HG03378 (cell line): ENCODE results near the gene WNT7A.
A peak's percentile ranks its signal among the peaks of the same experiment; 100 is the strongest.
"Not testable (repeated sequence)": the region's sequence is repeated elsewhere in the genome, so short reads cannot be mapped to it uniquely, and the experiment has no call there.

Experiments used
- ATAC-seq: cut with Tn5 transposase; IDR thresholded peaks from one replicate; pipeline ENCODE4 v1.9.1; 2021; ENCODE audit warnings: mild to moderate bottlenecking, moderate library complexity; ENCODE audit not compliant: unreplicated experiment

Gene WNT7A

DNA sequence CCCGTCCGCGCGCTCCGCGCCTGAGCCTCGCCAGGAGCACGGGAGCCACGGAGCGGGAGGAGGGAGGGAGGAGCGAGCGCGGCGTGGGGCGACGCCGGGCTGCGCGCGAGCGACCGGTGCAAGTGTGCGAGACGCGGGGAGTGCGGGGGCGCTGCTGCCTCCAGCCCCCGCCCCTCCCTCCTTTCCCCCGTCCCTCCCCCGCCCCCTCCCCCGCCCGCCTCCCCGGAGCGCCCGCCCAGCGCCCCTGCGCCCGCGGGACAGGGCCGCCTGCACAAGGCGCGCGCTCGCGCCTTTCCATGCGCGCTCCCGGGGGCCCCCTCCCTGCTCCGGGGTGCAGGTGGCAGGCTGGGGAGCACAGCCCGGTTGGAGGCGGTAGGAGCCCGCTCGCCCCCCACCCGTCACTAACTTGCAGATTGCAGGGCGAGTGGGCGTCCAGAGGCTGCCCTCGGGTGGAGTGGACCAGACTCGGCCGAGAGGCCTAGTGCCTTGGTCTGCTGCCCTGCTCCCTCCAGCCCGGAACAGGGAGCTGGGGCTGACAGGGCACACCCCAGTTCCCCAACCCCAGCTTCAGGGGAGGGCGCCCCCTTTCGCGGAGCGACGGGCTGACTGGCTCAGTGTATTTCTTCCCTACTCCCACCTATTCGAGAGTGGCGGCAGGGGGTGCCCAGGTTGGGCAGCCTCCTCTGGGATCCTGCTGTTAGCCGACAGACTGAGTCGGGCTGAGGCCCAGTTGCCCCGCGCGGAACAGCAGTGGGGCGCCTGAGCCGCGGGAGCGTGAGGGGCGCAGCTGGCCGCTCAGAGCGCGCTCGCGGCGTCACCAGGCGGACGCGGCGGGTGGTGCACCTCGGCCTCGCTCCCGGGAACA lies at the start of gene WNT7A:
Gene WNT7A (minus strand): TSS at position 126 of the 865 bp plus-strand sequence. CDS start 255 bp downstream, outside the sequence.
- ATAC-seq: no peak

DNA sequence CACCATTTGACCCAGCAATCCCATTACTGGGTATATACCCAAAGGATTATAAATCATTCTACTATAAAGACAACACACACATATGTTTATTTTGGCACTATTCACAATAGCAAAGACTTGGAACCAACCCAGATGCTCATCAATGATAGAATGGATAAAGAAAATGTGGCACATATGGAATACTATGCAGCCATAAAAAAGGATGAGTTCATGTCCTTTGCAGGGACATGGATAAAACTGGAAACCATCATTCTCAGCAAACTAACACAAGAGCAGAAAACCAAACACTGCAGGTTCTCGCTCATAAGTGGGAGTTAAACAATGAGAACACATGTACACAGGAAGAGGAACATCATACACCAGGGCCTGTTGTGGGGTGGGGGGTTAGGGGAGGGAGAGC lies 48.9 kb upstream of the WNT7A start:
- not testable (repeated sequence) for ATAC-seq

DNA sequence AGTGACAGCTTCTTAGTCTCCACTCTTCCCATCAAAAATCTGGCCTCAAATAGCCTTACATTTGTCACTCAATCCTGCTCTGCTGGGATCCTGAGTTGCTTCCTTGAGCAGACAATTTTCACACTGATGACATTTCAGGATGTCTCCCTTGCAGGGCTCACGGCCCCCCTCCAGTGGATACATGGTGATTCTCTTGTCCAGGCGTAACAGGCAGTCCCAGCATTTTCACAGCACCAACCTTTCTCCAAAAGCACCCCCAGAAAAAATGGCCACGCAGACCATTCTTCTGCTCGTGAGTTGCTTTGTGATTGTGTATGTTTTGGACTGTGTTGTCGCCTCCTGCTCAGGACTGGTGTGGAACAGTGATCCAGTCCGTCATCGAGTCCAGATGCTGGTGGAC lies 47.4 kb upstream of the WNT7A start:
- no peak for ATAC-seq

DNA sequence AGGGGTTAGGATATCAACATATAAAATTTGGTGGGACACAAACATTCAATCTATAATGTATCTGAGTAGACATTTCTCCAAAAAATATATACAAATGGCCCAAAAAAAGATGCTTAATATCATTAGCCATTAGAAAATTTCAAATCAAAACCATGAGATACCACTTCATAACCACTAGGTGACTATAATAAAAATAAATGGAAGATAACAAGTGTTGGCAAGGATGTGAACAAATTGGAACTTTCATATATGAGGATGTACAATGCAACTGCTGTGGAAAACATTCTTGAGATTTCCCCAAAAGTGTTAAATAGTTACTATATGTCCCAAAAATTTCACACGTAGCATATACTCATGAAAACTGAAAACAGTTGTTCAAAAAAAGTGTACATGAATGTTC lies 36.5 kb upstream of the WNT7A start:
- ATAC-seq: no peak

DNA sequence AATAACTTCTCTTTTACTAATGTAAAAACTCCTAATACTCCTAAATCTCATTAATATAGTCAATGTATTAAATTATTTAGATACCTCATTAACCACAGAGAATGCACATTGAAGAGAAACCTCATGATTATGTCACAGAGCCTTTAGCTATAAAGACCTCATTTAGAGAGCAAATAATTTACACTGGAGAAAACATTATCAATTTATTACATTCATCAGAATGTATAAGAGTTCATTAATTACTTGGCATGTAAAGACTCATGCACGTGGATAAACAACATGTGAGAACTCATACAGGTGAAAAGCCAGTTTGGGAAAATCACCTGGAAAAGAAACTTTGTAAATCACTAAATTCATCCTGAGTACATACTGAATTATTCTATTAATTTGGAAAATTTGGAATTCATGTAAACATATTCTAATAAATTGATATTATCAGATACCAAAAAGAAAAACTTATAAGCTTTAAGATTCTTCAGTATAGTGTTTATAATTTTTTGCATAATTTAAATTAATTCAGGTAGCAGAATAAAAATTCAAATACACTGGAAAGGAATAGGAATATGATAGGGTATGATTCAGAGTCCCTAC lies 22.9 kb upstream of the WNT7A start:
- ATAC-seq: no peak

DNA sequence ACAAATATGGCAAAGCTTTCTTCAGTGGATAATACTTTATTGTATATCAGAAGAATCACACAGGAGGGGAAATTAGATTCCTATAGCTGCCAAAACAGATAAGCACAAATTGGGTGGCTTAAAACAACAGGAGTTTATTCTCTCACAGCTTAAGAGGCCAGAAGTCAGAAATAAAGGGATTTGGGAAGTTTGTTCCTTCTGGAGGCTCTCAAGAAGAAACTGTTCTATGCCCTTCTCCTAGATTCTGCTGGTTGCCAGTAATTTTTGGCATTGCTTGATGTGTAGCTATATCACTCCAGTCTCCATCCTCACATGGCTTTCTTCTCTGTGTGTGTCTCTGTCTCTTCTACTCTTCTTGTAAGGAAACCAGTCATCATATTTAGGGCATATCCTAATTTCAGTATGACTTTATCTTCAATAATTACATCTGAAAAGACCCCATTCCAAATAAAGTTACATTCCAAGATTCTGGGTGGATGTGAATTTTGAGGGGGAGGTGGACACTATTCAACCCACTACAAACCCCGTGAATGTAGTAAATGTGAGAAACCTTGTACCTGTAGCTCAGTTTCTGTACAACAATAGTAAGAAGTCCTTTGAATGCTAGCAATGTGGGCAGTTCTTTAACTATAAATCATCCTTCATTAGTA lies 22.2 kb upstream of the WNT7A start:
- ATAC-seq: no peak

DNA sequence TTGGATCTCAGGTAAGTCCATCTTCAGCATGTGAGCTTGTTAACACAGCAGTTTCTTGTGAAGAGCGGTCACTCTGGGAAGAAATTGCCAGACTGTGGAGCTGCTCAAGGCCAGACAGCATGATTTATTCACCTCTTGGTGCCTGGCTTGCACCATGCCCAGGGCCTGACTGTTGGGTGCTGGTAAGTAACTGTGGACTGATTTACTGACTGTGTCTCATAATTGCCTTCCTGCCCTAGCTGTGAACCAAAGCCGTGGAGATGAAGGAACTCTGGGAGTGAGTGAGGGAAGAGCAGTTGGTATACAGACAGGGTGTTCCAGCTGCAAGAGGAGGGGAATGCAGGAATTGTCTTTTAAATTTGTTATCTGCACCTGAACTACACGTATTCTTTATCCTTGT lies 18.5 kb upstream of the WNT7A start:
- no peak for ATAC-seq

DNA sequence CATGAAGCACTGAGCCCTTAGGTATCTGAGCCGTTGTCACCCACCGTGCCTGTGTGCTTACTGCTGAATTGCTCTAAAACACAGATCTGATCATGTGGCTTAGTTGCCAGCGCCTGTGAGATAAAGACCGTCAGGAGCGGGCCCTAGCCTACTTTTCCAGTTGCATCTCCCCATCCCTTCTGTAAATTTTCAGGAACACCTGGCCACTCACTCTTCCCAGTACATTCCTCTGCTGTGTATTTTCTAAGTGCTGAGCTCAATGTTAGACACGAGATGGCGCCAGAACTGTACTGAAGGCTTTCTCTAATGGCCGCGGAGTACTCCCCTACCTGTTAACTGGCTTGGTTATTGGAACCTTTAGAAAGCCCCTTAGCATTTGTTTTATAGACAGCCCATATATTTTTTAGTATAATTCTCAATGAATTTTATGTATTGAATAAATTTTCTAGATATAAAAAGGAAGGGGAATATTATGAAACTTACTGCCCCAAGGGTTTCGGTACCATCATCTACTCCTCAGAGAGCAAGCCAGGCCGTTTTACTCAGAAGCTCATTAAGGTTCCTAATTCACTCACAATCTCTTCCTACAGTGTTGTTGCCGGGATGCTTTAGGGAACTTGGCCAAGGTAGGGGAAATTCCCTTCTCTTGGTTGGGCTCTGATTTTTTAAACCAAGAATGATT lies 16.7 kb upstream of the WNT7A start:
- peak; percentile 52 for ATAC-seq

DNA sequence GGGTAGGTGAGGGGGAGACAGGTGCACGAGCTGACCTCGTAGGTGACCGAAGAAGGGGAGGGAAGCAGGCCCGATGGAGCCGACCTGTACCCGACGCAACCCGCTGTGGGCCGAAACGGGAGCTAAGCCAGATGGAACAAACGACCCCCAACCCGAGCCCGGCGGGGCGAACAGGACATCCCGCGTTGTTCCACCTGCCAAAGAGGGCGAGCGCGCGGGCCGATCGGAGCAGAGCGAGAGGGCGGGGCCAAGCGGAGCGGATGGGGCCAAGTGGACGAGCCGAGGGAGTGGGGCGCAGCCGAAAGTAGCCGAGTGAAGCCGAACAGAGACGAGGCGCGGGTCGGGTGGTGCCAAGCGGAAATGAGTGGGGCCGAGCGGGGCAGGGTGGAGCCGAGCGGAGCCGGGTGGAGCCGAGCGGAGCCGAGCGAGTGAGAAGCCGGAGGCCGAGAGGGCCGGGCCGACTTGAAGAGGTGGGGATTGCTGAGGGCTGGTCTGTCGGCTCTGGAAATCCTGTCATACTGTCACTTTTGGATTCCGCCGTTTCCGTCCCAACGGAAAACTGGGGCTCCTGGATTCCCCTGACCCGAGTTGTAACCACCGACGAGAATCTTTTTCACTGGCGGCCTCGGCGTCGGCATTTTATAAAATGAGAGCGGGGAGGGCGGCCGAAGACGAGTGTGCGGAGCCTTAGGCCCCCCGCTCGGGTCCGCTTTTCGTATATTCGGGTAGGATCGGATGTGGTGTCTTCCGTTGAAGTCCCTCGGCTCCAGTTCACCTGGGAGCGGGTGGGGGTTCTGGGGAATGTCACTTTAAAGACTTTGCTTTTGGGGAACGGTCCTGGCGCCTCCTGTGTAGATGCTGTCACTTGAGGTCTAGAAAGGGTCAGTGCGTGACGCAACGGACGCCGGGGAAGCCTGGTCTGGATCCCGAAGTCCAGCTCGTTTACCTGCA lies 15.6 kb upstream of the WNT7A start:
- ATAC-seq: peak; percentile 87

DNA sequence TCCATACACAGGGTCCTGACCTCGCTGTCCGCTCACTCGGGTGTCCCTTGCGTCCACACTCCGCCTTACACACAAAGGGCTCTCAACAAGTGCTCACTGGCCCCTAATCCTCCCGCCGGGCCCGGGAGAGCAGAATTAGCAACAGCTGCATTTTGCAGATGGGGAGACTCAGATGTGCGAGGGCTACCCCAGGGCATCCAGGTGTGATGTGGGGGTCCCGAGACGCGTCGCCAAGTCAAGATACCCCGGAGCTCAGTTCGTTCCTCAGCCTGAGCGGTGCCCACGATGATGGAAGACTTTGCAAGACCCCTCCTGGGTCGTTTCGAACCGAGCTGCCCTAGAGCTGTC lies 14.9 kb upstream of the WNT7A start:
- ATAC-seq: no peak

DNA sequence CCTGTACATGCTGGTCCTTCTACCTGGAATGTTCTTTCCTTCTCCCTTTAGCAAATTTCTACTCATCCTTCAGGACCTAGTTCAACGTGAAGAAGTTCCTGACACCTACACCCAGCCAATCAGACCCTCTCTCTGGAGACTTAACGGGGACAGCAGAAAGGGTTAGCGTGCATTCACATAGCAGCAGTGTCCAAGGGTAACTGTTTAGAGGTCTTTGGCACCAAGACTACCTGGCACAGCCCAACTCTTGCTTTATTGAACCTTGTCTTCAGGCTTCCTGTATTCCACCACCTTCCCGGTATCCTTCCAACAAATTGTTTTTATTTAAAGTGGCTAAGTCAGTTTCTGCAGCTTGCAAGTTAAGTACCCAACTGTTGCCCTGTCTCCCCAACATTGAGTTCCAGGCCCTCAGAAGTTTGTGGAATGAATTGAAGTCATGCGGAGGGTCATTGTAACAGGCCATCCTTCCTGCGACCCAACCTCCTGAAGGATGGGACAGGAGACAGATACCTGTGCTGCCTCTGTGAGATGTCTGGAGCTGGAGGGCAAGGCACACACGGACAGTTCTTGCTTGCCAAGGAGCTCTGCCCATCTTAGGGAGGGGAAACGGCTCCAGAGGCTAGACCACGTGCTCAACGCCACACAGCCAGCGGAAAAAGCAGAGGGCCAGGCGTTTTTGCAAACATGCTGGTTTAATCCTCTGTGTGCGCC lies 14.4 kb upstream of the WNT7A start:
- ATAC-seq: no peak

DNA sequence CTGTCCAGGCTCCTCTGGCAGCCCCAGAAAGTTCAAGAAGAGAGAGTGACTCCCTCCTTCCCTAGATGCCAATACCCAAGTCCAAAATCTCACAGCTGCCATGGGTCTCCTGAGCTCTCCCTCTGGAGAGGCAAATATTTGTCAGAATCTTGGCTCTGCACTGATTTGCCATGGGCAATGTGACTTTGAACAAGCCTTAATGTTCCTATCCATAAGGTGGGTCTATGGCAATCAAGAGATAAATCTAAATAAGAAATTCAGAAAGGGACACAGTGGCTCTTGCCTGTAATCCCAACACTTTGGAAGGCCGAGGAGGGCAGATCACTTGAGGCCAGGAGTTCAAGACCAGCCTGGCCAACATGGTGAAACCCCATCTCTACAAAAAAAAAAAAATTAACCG lies 12.4 kb upstream of the WNT7A start:
- no peak for ATAC-seq

DNA sequence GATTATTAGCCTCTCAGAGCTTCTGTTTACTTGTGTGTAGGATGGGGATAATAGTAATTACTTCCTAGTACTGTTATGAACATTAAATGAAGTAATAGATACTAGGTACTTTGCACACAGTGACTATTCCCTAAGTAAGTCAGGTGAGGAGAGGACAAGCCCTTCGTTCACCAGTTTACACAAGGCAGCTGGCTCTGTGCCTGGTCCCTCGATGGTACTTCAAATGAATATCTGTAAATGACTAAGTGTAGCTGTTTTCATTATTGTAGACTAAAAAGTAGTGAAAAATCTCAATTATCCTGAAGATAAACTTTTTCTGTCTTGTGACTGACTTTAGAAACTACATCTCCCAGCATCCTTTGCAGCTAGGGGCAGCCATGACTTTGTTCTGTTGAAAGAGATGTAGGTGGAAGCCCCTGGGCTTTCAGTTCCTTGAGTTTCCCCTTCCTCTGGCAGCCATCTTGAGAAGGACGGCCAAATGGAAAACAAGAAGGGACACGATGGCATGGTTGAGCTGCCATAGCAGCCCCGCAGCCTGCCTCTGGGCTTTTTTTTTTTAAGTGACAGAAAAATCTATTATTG lies 11.7 kb upstream of the WNT7A start:
- ATAC-seq: no peak

DNA sequence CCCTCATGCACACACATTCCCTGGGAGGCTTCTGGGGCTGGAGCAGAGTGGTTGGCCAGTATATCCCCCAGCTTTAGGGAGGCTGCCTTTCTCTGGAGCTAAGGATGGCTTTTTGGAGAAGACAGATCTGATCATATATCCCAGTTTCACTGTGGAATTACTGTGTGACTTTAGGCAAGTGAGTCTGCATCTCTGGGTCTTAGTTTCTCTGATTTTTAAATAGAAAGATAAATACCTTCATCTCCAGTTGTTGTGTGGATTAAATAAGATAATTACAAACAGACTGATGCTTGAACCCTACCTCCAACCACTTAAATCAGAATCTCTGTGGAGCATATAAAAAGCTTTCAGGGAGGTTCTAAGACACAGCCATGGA lies 11.1 kb upstream of the WNT7A start:
- no peak for ATAC-seq

DNA sequence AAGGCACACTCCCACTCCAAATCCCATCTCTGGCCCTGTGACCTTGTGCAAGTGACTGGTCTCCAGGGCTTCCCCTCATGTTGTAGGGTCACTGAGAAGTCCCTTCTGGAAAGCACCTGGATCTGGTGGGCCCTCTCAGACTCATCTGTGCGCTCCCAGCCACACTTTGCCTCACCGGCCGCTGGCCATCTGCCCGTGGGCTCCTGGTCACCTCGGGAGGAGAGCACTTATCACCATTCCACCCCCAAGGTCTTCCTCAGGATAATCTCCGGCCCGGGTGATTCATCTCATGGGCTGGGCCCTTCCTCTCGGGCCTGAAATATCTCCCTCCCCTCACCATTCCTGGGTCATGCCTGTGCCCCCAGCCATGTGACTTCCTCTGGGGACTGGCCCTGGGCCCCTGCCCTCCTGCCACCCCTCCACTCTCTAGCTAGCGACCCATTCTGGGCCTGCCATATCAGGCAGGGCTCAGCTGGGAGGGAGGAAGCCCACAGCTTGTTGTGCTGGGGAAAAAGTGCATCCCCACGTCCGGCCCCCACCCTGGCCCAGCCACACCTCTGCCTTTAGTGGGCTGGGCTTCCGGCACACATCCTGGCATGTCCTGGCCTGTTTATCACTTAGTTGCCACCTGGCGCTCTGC lies 10.6 kb upstream of the WNT7A start:
- no peak for ATAC-seq

DNA sequence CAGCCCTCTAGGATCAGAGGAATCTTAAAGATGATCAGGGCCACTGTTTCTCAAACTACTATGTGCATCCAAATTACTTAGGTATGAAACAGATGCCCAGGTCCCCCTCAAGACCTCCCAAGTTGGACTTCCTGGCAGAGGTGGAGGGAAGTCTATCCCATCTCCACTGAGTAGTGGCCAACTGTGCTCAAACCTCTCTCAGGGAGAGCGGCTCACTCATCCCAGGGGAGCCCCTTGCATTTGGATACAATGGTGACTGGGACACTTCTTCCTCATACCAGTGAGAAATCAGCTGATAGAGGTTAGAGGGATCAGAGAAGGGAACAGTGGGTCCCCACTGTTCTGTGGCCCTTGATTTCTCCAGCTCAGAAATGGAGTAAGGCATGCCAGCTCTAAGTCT lies 8.7 kb upstream of the WNT7A start:
- no peak for ATAC-seq

DNA sequence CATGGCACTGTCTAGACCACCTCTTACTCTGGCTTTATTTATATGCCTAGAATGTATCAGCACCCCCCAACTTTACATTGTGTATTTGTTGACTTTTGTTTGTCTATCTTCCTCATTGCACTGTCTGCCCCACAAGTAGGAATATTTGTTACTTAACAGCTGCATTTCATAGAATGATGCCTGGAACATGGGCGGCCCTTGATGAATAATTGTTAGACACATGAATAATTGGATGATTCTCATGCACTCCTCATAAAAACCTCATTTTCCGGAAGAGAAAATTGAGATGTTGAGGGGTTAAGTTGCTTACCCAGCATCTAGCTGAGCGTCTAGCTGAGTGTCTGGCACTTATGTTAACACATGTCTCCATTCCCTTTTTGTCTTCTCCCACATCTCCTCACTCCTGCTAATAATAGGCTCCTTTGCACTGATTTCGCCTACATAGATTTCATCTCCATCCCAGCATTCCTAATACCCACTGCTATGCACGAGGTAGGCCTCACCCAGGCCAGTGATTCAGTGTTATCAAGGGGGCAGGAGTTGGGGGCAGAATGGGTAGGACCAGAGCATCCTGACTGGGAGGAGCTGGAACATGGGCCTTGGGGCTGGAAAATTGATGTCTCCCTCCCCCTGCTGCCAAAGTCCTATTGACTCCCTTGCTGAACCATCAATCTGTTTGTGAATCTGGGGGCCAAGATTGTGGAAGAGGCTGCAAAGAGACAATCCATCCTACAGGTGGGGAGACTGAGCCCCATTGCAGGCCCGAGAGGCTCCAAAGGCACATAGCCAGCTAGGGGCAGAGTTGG lies 7.8 kb upstream of the WNT7A start:
- no peak for ATAC-seq

DNA sequence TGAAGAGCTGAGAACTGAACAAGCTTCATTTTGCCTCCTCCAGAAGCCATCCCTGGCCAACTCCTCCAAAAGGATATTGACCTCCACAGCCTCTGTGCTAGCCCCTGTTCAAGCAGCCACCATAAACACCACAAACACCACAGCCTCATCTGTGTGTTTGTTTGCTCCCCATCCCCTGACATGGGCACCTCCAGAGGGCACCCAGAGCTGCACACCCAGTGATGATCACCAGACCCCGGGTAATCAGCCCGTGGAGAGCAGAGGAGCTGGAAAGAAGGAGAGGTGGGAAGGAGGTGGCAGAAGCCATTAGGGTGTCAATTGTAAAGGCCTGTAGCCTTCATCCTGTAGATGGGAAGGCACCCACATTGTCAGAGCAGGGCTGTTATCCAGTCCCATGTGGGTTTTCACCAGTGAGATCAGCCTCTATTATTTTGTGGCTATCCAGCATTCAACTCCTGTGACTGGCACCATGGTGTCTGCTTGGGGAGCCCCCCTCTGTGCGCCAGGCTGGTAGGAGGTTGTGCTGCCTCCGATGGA lies 6.8 kb upstream of the WNT7A start:
- ATAC-seq: no peak
